H1 (cell line): ENCODE results near the gene TTC36. TPM values are rescaled to one million over a fixed set of nuclear protein-coding genes. Genes with fewer than 3 reads are reported as not detected.
A peak's percentile ranks its signal among the peaks of the same experiment; 100 is the strongest.

Source experiments
- BRCA1 ChIP-seq: IDR thresholded peaks from 2 replicates; pipeline ENCODE4 v1.6.1; 2012; ENCODE audit warnings: low read depth, low read length, improper control_type of control experiment
- CBX8 ChIP-seq: fragments of 300-800, 300-1000 bp; sonication (generic); IDR thresholded peaks from 2 replicates; pipeline ENCODE4 v1.7.1; 2016; ENCODE audit warnings: low read depth, low read length, borderline replicate concordance
- CHD2 ChIP-seq: IDR thresholded peaks from 2 replicates; pipeline ENCODE4 v1.6.1; 2012; ENCODE audit warnings: low read length, improper control_type of control experiment
- CREB1 ChIP-seq: IDR thresholded peaks from 2 replicates; pipeline ENCODE4 v1.6.1; 2012; ENCODE audit warnings: inconsistent platforms
- E2F6 ChIP-seq: IDR thresholded peaks from 2 replicates; pipeline ENCODE4 v1.6.1; 2012; ENCODE audit warnings: inconsistent platforms
- FOSL1 ChIP-seq: IDR thresholded peaks from 2 replicates; pipeline ENCODE4 v1.6.1; 2011; ENCODE audit warnings: mild to moderate bottlenecking, low read depth, low read length, moderate library complexity; ENCODE audit not compliant: insufficient read depth
- GABPA ChIP-seq: IDR thresholded peaks from 2 replicates; pipeline ENCODE4 v1.6.1; 2011; ENCODE audit warnings: mild to moderate bottlenecking, low read length, moderate library complexity, borderline replicate concordance; ENCODE audit not compliant: insufficient read depth
- HDAC2 ChIP-seq, 2 experiments: fragments of 300-600 bp in 1 of 2; sonication (generic) in 1 of 2; IDR thresholded peaks; 2 replicates each; pipeline ENCODE4 v1.6.1; 2011 to 2012; ENCODE audit warnings: low read depth in 2 of 2, low read length in 2 of 2, mild to moderate bottlenecking in 2 of 2, moderate library complexity in 2 of 2, borderline replicate concordance in 1 of 2, inconsistent platforms in 1 of 2
- HDAC6 ChIP-seq: IDR thresholded peaks from one replicate; pipeline ENCODE4 v1.7.1; 2012; ENCODE audit warnings: low read depth, mild to moderate bottlenecking, inconsistent platforms, low read length, moderate library complexity
- KDM4A ChIP-seq: IDR thresholded peaks from one replicate; pipeline ENCODE4 v1.7.1; 2012; ENCODE audit warnings: low read depth, mild to moderate bottlenecking, moderate library complexity, low read length, inconsistent platforms; ENCODE audit not compliant: severe bottlenecking
- MAFK ChIP-seq: IDR thresholded peaks from 2 replicates; pipeline ENCODE4 v1.6.1; 2012; ENCODE audit warnings: low read depth, mild to moderate bottlenecking, improper control_type of control experiment, low read length
- NANOG ChIP-seq: IDR thresholded peaks from 2 replicates; pipeline ENCODE4 v1.6.1; 2011; ENCODE audit warnings: low read length, low read depth, mild to moderate bottlenecking, inconsistent platforms; ENCODE audit not compliant: insufficient read depth, poor library complexity, severe bottlenecking
- RAD21 ChIP-seq, 2 experiments: IDR thresholded peaks in 1 of 2; conservative IDR thresholded peaks in 1 of 2; 2 replicates each; pipeline ENCODE4 v1.6.1; 2011; ENCODE audit warnings: low read depth in 2 of 2, low read length in 2 of 2, improper control_type of control experiment in 1 of 2, inconsistent platforms in 1 of 2, mild to moderate bottlenecking in 1 of 2, moderate library complexity in 1 of 2
- RNF2 ChIP-seq: fragments of 200-900, 300-1000 bp; sonication (generic); IDR thresholded peaks from 2 replicates; pipeline ENCODE4 v1.7.1; 2016; ENCODE audit warnings: borderline replicate concordance, low read depth, mild to moderate bottlenecking, antibody characterized with exemption, low read length; ENCODE audit not compliant: poor library complexity, severe bottlenecking; ENCODE audit errors: missing control alignments
- RXRA ChIP-seq: IDR thresholded peaks from 2 replicates; pipeline ENCODE4 v1.6.1; 2011; ENCODE audit warnings: low read depth, mild to moderate bottlenecking, low read length, moderate library complexity; ENCODE audit not compliant: insufficient read depth
- SIRT6 ChIP-seq: IDR thresholded peaks from one replicate; pipeline ENCODE4 v1.7.1; 2012; ENCODE audit warnings: low read length, inconsistent platforms
- SP1 ChIP-seq: IDR thresholded peaks from 2 replicates; pipeline ENCODE4 v1.6.1; 2011; ENCODE audit warnings: low read depth, low read length
- TCF12 ChIP-seq: IDR thresholded peaks from 2 replicates; pipeline ENCODE4 v1.6.1; 2011; ENCODE audit warnings: low read depth, mild to moderate bottlenecking, low read length
- TEAD4 ChIP-seq: IDR thresholded peaks from 2 replicates; pipeline ENCODE4 v1.6.1; 2012; ENCODE audit warnings: low read depth, low read length, inconsistent platforms, mixed read lengths
- USF2 ChIP-seq: IDR thresholded peaks from 2 replicates; pipeline ENCODE4 v1.6.1; 2011; ENCODE audit warnings: low read length, improper control_type of control experiment
- polyA plus RNA-seq, 7 experiments: library from polyadenylated mRNA; depleted of rRNA in 3 of 7; stranded (reverse) in 5 of 7; unstranded in 2 of 7; fragments of >200 nt in 5 of 7; fragments of 200-250 nt in 2 of 7; gene quantifications; 1 replicate in 5 of 7; 2 replicates in 1 of 7; 4 replicates in 1 of 7; pipeline versions ENCODE4 v1.2.1 to v1.2.3, GENCODE V29; 2011 to 2013; ENCODE audit warnings: missing spikeins in 2 of 7, mixed read lengths in 2 of 7
- total RNA-seq: library from RNA; stranded (reverse); fragmentation: NEBNext Ultra II Directional; extraction: Animal tissue kit (Norgen Biotek cat#: 25700); gene quantifications from 2 replicates; pipeline ENCODE4 v1.2.1, GENCODE V29; 2021

Gene TTC36
- total and polyA plus RNA-seq, 2 of the 8 experiments (the other 6 are each of a cell fraction or from before 2014, with no cell fraction given) = not detected

GRCh38 chr11:118530683-118531596 lies 3.7 kb downstream of the TTC36 start, which contains the start of gene TMEM25 (continued):
- 0 out of 2 replicates have a peak, but pooled peaks have one; percentile 28 for TF ChIP-seq GABPA
- no peak for TF ChIP-seq USF2
- no peak for TF ChIP-seq HDAC6
- TF ChIP-seq TCF12 = no peak
- TF ChIP-seq RXRA = 0 out of 2 replicates have a peak, but pooled peaks have one; percentile 7
- TF ChIP-seq KDM4A = peak; percentile 99
- no peak for TF ChIP-seq CBX8
- no peak for TF ChIP-seq RAD21 (IDR thresholded peaks at IDR 0.05 in 1 of 2, conservative IDR thresholded peaks at IDR 0.05 in 1 of 2; ENCODE audit: low read depth in 2 of 2, low read length in 2 of 2)
- no peak; the same call in 1 of the 2 replicates for TF ChIP-seq CREB1
- peak in 1 of 2 experiments; percentile 74; a peak in 2 of 4 replicates for TF ChIP-seq HDAC2 (IDR thresholded peaks at IDR 0.05; ENCODE audit: borderline replicate concordance in 1 of 2, low read depth in 2 of 2, low read length in 2 of 2)
- TF ChIP-seq E2F6 = peak; percentile 52
- no peak for TF ChIP-seq CHD2
- TF ChIP-seq SIRT6 = no peak
- no peak for TF ChIP-seq RNF2
- peak; percentile 14 for TF ChIP-seq NANOG
- TF ChIP-seq MAFK = no peak
- TF ChIP-seq SP1 = 0 out of 2 replicates have a peak, but pooled peaks have one; percentile 25
- TF ChIP-seq TEAD4 = 0 out of 2 replicates have a peak, but pooled peaks have one; percentile 23
- no peak for TF ChIP-seq BRCA1
- TF ChIP-seq FOSL1 = no peak
